ENCODE measurements around the gene ITGA11.

DNA sequence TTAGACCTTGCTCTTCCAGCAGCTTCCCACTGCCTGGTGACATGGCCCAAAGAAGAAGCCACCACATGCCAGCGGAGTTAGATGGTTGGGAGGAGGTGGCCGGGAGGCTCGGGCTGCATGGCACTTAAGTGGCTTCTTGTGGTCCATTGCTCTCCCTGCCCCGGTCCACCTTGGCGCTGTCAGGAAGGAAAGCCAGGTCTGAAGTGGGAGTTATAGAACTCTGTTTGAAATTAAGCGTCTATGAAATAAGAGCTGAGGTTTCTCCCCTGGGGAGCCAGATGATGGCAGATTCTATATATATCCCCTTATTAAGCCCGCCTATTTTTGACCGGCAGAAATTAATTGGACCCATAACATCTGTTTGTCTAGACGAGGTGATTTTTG is 61.2 kb downstream of the ITGA11 start:
- TF ChIP-seq, protein P1, sequence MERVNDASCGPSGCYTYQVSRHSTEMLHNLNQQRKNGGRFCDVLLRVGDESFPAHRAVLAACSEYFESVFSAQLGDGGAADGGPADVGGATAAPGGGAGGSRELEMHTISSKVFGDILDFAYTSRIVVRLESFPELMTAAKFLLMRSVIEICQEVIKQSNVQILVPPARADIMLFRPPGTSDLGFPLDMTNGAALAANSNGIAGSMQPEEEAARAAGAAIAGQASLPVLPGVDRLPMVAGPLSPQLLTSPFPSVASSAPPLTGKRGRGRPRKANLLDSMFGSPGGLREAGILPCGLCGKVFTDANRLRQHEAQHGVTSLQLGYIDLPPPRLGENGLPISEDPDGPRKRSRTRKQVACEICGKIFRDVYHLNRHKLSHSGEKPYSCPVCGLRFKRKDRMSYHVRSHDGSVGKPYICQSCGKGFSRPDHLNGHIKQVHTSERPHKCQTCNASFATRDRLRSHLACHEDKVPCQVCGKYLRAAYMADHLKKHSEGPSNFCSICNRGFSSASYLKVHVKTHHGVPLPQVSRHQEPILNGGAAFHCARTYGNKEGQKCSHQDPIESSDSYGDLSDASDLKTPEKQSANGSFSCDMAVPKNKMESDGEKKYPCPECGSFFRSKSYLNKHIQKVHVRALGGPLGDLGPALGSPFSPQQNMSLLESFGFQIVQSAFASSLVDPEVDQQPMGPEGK (CRISPR knock-in tag; IDR thresholded peaks at IDR 0.05; ENCODE audit: borderline replicate concordance) = no peak
- TF ChIP-seq OSR1 (CRISPR knock-in tag; IDR thresholded peaks at IDR 0.05) = no peak
- TF ChIP-seq, protein P2, sequence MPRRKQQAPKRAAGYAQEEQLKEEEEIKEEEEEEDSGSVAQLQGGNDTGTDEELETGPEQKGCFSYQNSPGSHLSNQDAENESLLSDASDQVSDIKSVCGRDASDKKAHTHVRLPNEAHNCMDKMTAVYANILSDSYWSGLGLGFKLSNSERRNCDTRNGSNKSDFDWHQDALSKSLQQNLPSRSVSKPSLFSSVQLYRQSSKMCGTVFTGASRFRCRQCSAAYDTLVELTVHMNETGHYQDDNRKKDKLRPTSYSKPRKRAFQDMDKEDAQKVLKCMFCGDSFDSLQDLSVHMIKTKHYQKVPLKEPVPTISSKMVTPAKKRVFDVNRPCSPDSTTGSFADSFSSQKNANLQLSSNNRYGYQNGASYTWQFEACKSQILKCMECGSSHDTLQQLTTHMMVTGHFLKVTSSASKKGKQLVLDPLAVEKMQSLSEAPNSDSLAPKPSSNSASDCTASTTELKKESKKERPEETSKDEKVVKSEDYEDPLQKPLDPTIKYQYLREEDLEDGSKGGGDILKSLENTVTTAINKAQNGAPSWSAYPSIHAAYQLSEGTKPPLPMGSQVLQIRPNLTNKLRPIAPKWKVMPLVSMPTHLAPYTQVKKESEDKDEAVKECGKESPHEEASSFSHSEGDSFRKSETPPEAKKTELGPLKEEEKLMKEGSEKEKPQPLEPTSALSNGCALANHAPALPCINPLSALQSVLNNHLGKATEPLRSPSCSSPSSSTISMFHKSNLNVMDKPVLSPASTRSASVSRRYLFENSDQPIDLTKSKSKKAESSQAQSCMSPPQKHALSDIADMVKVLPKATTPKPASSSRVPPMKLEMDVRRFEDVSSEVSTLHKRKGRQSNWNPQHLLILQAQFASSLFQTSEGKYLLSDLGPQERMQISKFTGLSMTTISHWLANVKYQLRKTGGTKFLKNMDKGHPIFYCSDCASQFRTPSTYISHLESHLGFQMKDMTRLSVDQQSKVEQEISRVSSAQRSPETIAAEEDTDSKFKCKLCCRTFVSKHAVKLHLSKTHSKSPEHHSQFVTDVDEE (CRISPR knock-in tag; IDR thresholded peaks at IDR 0.05) = no peak
- TF ChIP-seq, protein P3, sequence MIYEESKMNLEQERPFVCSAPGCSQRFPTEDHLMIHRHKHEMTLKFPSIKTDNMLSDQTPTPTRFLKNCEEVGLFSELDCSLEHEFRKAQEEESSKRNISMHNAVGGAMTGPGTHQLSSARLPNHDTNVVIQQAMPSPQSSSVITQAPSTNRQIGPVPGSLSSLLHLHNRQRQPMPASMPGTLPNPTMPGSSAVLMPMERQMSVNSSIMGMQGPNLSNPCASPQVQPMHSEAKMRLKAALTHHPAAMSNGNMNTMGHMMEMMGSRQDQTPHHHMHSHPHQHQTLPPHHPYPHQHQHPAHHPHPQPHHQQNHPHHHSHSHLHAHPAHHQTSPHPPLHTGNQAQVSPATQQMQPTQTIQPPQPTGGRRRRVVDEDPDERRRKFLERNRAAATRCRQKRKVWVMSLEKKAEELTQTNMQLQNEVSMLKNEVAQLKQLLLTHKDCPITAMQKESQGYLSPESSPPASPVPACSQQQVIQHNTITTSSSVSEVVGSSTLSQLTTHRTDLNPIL (CRISPR knock-in tag; IDR thresholded peaks at IDR 0.05; ENCODE audit: low read depth) = no peak
- no peak for TF ChIP-seq ZNF565 (CRISPR knock-in tag; conservative IDR thresholded peaks at IDR 0.05; ENCODE audit: low read depth)
- TF ChIP-seq ZC3H10 (CRISPR knock-in tag; IDR thresholded peaks at IDR 0.05) = no peak

All from SK-N-SH treated with all-trans-retinoic acid at 6 μM for 48 hours (cell line).